ENCODE results near the gene MRPS35. TPM values are rescaled to one million over a fixed set of nuclear protein-coding genes. Genes with fewer than 3 reads are reported as not detected.

The MRPS35 gene
- total RNA-seq, 1 experiment from 2014 or later, result 43.5 TPM

GRCh38 chr12:27780612-27781408, 70.2 kb downstream of the MRPS35 start:
- H3K9me3 Mint-ChIP-seq, result no peaks in the 10 kb centered on the region
- ChIA-PET POLR2A (no interaction called here), CTCF (interaction anchor here (1.5 kb wide), 2 partner anchors 48 to 160 kb away, joined by 3 to 4 read pairs; no protein-coding TSS in a partner anchor)
- 0 out of 2 replicates have a peak, but pooled peaks have one; percentile 12 for TF ChIP-seq NFE2L1 (CRISPR knock-in tag; IDR thresholded peaks at IDR 0.05)
- TF ChIP-seq ESRRA (CRISPR knock-in tag; IDR thresholded peaks at IDR 0.05; ENCODE audit: borderline replicate concordance), result 0 out of 2 replicates have a peak, but pooled peaks have one; percentile 27
- TF ChIP-seq HMGXB4 (CRISPR knock-in tag; IDR thresholded peaks at IDR 0.05), result no peak
- TF ChIP-seq ERG (CRISPR knock-in tag; IDR thresholded peaks at IDR 0.05), result no peak
- no peak for TF ChIP-seq FOXK1 (CRISPR knock-in tag; IDR thresholded peaks at IDR 0.05)
- peak; percentile 67; the same call in 1 of the 2 replicates for TF ChIP-seq RELA (CRISPR knock-in tag; IDR thresholded peaks at IDR 0.05; ENCODE audit: borderline replicate concordance)
- TF ChIP-seq TEAD1 (CRISPR knock-in tag; IDR thresholded peaks at IDR 0.05), result 0 out of 2 replicates have a peak, but pooled peaks have one; percentile 5
- peak; percentile 46; the same call in 1 of the 2 replicates for TF ChIP-seq ZNF281 (CRISPR knock-in tag; IDR thresholded peaks at IDR 0.05)
- no peak for TF ChIP-seq MLX (CRISPR knock-in tag; IDR thresholded peaks at IDR 0.05)
- H3K4me1 Mint-ChIP-seq, result peaks cover 45% of the 10 kb centered on the region
- peaks cover 18% of the 10 kb centered on the region for H3K36me3 Mint-ChIP-seq
- H3K4me3 Mint-ChIP-seq, result peak overlapping the region; percentile 71
- peak overlapping the region; percentile 38 for H3K27ac Mint-ChIP-seq
- no peaks in the 10 kb centered on the region; the same call in 1 of the 2 replicates for H3K27me3 Mint-ChIP-seq (ENCODE audit: low read depth)
- peak; percentile 21 for DNase-seq (ENCODE audit: low spot score)
- ATAC-seq, result peak; percentile 38

- ChIA-PET POLR2A (no interaction called here), CTCF (no interaction called here)
- ATAC-seq, result no peak; the same call in 1 of the 2 replicates
- Mint-ChIP-seq H3K9me3 (no peaks in the 10 kb centered on the region), H3K27ac (peak overlapping the region; percentile 38), H3K27me3 (ENCODE audit: low read depth) (no peaks in the 10 kb centered on the region; the same call in 1 of the 2 replicates), H3K4me3 (peak overlapping the region; percentile 71), H3K36me3 (peaks cover 18% of the 10 kb centered on the region), H3K4me1 (peaks cover 50% of the 10 kb centered on the region)
- no peak for TF ChIP-seq TEAD1 (CRISPR knock-in tag; IDR thresholded peaks at IDR 0.05)
- TF ChIP-seq E2F1 (CRISPR knock-in tag; IDR thresholded peaks at IDR 0.05), result no peak
- no peak for TF ChIP-seq ZMAT4 (CRISPR knock-in tag; IDR thresholded peaks at IDR 0.05)
- no peak for TF ChIP-seq ZNF512 (CRISPR knock-in tag; IDR thresholded peaks at IDR 0.05; ENCODE audit: borderline replicate concordance)
- no peak for TF ChIP-seq SMAD4 (CRISPR knock-in tag; IDR thresholded peaks at IDR 0.05)
- no peak for TF ChIP-seq IRF1 (CRISPR knock-in tag; IDR thresholded peaks at IDR 0.05)
- TF ChIP-seq MAX (CRISPR knock-in tag; IDR thresholded peaks at IDR 0.05), result no peak
- TF ChIP-seq MXD4 (CRISPR knock-in tag; IDR thresholded peaks at IDR 0.05; ENCODE audit: borderline replicate concordance), result no peak
- no peak for DNase-seq (ENCODE audit: low spot score)
Measured at GRCh38 chr12:27781680-27782079, 71.0 kb downstream of the MRPS35 start.

Measured in WTC11 (cell line).